HepG2 (cell line): ENCODE measurements around the gene ZBTB47.

ENCODE experiments used
- FOXM1 ChIP-seq: sonication (generic); formaldehyde crosslinking; IDR thresholded peaks from 2 replicates; pipeline ENCODE4 v1.5.0; 2020; ENCODE audit warnings: missing genetic modification reagents
- NBN ChIP-seq: fragments of 450-650 bp; conservative IDR thresholded peaks from 2 replicates; pipeline ENCODE4 v1.6.1; 2017
- NFRKB ChIP-seq: fragments of 450-650 bp; IDR thresholded peaks from 2 replicates; pipeline ENCODE4 v1.6.1; 2017
- TCF12 ChIP-seq, 2 experiments: fragments of 450-650 bp in 1 of 2; sonication (generic) in 1 of 2; formaldehyde crosslinking in 1 of 2; IDR thresholded peaks; 2 replicates each; pipeline versions ENCODE4 v1.6.1 to v1.8.0; 2017 to 2022; ENCODE audit warnings: antibody characterized with exemption in 1 of 2, mild to moderate bottlenecking in 1 of 2, missing genetic modification reagents in 1 of 2, moderate library complexity in 1 of 2
- WIZ ChIP-seq: sonication (generic); formaldehyde crosslinking; IDR thresholded peaks from 2 replicates; pipeline ENCODE4 v1.5.1; 2020; ENCODE audit warnings: mild to moderate bottlenecking, missing genetic modification reagents
- ZFAT ChIP-seq: sonication (generic); formaldehyde crosslinking; conservative IDR thresholded peaks from 2 replicates; pipeline ENCODE4 v1.8.1; 2023; ENCODE audit warnings: missing genetic modification reagents, inconsistent platforms
- ZKSCAN8 ChIP-seq: IDR thresholded peaks from 2 replicates; pipeline ENCODE4 v1.6.1; 2016; ENCODE audit warnings: borderline replicate concordance, missing genetic modification reagents, missing compliant biosample characterization
- ZNF335 ChIP-seq: sonication (generic); formaldehyde crosslinking; IDR thresholded peaks from 2 replicates; pipeline ENCODE4 v1.4.0; 2020; ENCODE audit warnings: missing genetic modification reagents
- TF ChIP-seq, protein P1 (sequence below), 2 experiments: fragments of 450-650 bp in 1 of 2; sonication (generic) in 1 of 2; formaldehyde crosslinking; IDR thresholded peaks; 2 replicates each; pipeline versions ENCODE4 v1.5.0 to v1.8.0; 2020 to 2022; ENCODE audit warnings: mild to moderate bottlenecking in 1 of 2, missing genetic modification reagents in 1 of 2
- TF ChIP-seq, protein P2 (sequence below): sonication (generic); formaldehyde crosslinking; IDR thresholded peaks from 2 replicates; pipeline ENCODE4 v1.5.0; 2020; ENCODE audit warnings: mild to moderate bottlenecking, missing genetic modification reagents, moderate library complexity
- TF ChIP-seq, protein P3 (sequence below): sonication (generic); formaldehyde crosslinking; IDR thresholded peaks from 2 replicates; pipeline ENCODE4 v1.4.0; 2020; ENCODE audit warnings: missing genetic modification reagents
- TF ChIP-seq, protein P4 (sequence below): sonication (generic); formaldehyde crosslinking; IDR thresholded peaks from 2 replicates; pipeline ENCODE4 v1.4.0; 2020; ENCODE audit warnings: missing genetic modification reagents, borderline replicate concordance
- TF ChIP-seq, protein P5 (sequence below): sonication (generic); formaldehyde crosslinking; IDR thresholded peaks from 2 replicates; pipeline ENCODE4 v1.4.0; 2020; ENCODE audit warnings: missing genetic modification reagents

DNA sequence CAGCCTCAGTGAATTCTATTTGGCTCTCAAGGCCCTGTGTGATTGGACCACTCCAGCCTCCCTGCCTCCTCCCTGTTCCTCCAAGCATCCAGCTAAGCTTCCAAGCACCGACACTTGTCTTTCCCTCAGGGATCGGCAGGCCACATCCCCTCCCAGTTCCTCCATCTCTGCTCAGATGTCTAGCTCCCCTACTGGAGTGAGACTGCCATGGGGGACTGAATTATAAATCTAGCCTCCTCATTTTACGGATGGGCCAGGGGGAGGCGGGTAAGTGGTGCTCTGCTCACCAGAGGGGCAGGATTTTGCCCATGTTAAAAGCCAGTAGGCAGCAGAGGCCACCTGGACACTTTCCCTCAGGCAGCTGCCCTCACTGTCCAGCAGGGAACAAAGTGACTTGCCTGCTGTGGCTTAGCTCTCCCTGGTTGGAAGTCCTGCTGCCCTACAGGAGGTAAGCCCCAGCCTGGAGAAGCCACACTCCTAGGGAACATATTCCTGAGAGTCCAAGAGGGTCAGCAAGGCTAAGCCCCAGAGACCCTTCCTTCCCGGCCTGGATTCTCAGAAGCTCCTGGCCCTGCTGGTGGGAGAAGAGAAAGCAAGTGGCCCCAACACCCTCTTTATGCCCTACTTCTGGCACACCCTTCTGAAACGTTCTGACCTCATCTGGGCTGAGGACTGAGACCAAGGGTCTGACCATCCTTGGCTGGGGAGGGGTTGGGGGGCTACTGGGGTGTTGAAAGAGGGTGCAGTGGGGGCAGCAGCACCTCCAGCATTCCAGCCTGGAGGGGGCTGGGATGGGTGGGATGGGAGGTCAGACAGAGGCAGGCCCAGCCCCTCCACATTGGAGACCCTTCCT, 58.2 kb downstream of the ZBTB47 start:
- TF ChIP-seq WIZ (CRISPR knock-in tag) (no peak), ZFAT (CRISPR knock-in tag) (no peak), NBN (no peak), ZNF335 (no peak), ZKSCAN8 (CRISPR knock-in tag) (no peak), NFRKB (no peak), FOXM1 (no peak), TCF12 (IDR thresholded peaks at IDR 0.05) (no peak), TCF12 (CRISPR knock-in tag; IDR thresholded peaks at IDR 0.05) (no peak)
- TF ChIP-seq, protein P1, sequence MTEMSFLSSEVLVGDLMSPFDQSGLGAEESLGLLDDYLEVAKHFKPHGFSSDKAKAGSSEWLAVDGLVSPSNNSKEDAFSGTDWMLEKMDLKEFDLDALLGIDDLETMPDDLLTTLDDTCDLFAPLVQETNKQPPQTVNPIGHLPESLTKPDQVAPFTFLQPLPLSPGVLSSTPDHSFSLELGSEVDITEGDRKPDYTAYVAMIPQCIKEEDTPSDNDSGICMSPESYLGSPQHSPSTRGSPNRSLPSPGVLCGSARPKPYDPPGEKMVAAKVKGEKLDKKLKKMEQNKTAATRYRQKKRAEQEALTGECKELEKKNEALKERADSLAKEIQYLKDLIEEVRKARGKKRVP (CRISPR knock-in tag; IDR thresholded peaks at IDR 0.05): no peak
- TF ChIP-seq, protein P2, sequence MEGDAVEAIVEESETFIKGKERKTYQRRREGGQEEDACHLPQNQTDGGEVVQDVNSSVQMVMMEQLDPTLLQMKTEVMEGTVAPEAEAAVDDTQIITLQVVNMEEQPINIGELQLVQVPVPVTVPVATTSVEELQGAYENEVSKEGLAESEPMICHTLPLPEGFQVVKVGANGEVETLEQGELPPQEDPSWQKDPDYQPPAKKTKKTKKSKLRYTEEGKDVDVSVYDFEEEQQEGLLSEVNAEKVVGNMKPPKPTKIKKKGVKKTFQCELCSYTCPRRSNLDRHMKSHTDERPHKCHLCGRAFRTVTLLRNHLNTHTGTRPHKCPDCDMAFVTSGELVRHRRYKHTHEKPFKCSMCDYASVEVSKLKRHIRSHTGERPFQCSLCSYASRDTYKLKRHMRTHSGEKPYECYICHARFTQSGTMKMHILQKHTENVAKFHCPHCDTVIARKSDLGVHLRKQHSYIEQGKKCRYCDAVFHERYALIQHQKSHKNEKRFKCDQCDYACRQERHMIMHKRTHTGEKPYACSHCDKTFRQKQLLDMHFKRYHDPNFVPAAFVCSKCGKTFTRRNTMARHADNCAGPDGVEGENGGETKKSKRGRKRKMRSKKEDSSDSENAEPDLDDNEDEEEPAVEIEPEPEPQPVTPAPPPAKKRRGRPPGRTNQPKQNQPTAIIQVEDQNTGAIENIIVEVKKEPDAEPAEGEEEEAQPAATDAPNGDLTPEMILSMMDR (CRISPR knock-in tag): no peak
- TF ChIP-seq, protein P3, sequence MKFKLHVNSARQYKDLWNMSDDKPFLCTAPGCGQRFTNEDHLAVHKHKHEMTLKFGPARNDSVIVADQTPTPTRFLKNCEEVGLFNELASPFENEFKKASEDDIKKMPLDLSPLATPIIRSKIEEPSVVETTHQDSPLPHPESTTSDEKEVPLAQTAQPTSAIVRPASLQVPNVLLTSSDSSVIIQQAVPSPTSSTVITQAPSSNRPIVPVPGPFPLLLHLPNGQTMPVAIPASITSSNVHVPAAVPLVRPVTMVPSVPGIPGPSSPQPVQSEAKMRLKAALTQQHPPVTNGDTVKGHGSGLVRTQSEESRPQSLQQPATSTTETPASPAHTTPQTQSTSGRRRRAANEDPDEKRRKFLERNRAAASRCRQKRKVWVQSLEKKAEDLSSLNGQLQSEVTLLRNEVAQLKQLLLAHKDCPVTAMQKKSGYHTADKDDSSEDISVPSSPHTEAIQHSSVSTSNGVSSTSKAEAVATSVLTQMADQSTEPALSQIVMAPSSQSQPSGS (CRISPR knock-in tag): no peak
- TF ChIP-seq, protein P4, sequence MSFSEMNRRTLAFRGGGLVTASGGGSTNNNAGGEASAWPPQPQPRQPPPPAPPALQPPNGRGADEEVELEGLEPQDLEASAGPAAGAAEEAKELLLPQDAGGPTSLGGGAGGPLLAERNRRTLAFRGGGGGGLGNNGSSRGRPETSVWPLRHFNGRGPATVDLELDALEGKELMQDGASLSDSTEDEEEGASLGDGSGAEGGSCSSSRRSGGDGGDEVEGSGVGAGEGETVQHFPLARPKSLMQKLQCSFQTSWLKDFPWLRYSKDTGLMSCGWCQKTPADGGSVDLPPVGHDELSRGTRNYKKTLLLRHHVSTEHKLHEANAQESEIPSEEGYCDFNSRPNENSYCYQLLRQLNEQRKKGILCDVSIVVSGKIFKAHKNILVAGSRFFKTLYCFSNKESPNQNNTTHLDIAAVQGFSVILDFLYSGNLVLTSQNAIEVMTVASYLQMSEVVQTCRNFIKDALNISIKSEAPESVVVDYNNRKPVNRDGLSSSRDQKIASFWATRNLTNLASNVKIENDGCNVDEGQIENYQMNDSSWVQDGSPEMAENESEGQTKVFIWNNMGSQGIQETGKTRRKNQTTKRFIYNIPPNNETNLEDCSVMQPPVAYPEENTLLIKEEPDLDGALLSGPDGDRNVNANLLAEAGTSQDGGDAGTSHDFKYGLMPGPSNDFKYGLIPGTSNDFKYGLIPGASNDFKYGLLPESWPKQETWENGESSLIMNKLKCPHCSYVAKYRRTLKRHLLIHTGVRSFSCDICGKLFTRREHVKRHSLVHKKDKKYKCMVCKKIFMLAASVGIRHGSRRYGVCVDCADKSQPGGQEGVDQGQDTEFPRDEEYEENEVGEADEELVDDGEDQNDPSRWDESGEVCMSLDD: no peak
- TF ChIP-seq, protein P5, sequence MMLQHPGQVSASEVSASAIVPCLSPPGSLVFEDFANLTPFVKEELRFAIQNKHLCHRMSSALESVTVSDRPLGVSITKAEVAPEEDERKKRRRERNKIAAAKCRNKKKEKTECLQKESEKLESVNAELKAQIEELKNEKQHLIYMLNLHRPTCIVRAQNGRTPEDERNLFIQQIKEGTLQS (CRISPR knock-in tag): no peak
